PC-9 (cell line): ENCODE results near the gene IRS1. TPM values are rescaled to one million over a fixed set of nuclear protein-coding genes. Genes with fewer than 3 reads are reported as not detected.

ENCODE experiments used
- BruUV-seq: library from RNA; stranded (reverse); fragments of 400-500 nt; replicated peaks from 2 replicates; lab custom pipeline; 2021; lab: Mats Ljungman, UMichigan
- CTCF ChIA-PET: fragments of 300-600 bp; sonication (Branson Sonifier 250); formaldehyde crosslinking; loops from one replicate; lab custom pipeline; 2022; ENCODE audit warnings: antibody characterized with exemption; lab: Charles Lee
- POLR2A ChIA-PET: fragments of 300-600 bp; sonication (Branson Sonifier 250); formaldehyde crosslinking; loops from one replicate; lab custom pipeline; 2022; ENCODE audit warnings: antibody characterized with exemption; ENCODE audit not compliant: unreplicated experiment; lab: Charles Lee
- DNase-seq, 2 experiments: peaks; one replicate each; pipeline versions ENCODE4 v3.0.0 to v3.0.0-alpha.2; 2015 to 2022; ENCODE audit warnings: mixed read lengths in 1 of 2
- H2AFZ ChIP-seq: fragments of 200-600 bp; sonication (generic); 2 replicates; pipeline ENCODE4 v1.8.1; 2017; ENCODE audit warnings: antibody characterized with exemption
- H3F3A ChIP-seq: fragments of 200-600 bp; sonication (generic); 2 replicates; pipeline ENCODE4 v1.8.1; 2017; ENCODE audit warnings: antibody characterized with exemption, mild to moderate bottlenecking, low read depth; ENCODE audit not compliant: insufficient read depth
- H3K27ac ChIP-seq: fragments of 200-600 bp; sonication (generic); 2 replicates; pipeline ENCODE4 v1.6.1; 2016; ENCODE audit warnings: mixed run types
- H3K27me3 ChIP-seq: fragments of 200-600 bp; sonication (generic); 2 replicates; pipeline ENCODE4 v1.6.1; 2016; ENCODE audit warnings: low read depth, mixed run types; ENCODE audit not compliant: insufficient read depth
- H3K36me3 ChIP-seq: fragments of 200-600 bp; sonication (generic); 2 replicates; pipeline ENCODE4 v1.6.1; 2016; ENCODE audit warnings: low read depth, mixed run types
- H3K4me1 ChIP-seq: fragments of 200-600 bp; sonication (generic); replicated peaks from 2 replicates; pipeline ENCODE4 v1.6.1; 2016; ENCODE audit warnings: mixed run types; ENCODE audit not compliant: insufficient read depth
- H3K4me2 ChIP-seq: fragments of 200-600 bp; sonication (generic); 2 replicates; pipeline ENCODE4 v1.6.1; 2017; ENCODE audit warnings: mixed run types
- H3K4me3 ChIP-seq: fragments of 200-600 bp; sonication (generic); 2 replicates; pipeline ENCODE4 v1.6.1; 2016; ENCODE audit warnings: mixed run types
- H3K79me2 ChIP-seq: fragments of 200-600 bp; sonication (generic); 2 replicates; pipeline ENCODE4 v1.6.1; 2017; ENCODE audit warnings: low read depth, mixed run types
- H3K9me2 ChIP-seq: fragments of 200-600 bp; sonication (generic); 2 replicates; pipeline ENCODE4 v1.8.1; 2017; ENCODE audit warnings: mild to moderate bottlenecking; ENCODE audit not compliant: insufficient read depth
- H3K9me3 ChIP-seq: fragments of 200-600 bp; sonication (generic); 2 replicates; pipeline ENCODE4 v1.8.1; 2016; ENCODE audit warnings: low read depth; ENCODE audit not compliant: insufficient read depth
- H4K20me1 ChIP-seq: fragments of 200-600 bp; sonication (generic); 2 replicates; pipeline ENCODE4 v1.8.1; 2017; ENCODE audit not compliant: insufficient read depth
- EZH2 ChIP-seq: fragments of 200-600 bp; sonication (generic); IDR thresholded peaks from 2 replicates; pipeline ENCODE4 v1.8.0; 2017; ENCODE audit warnings: antibody characterized with exemption, low read depth
- intact Hi-C: fragments of 100-400 bp; cut with micrococcal nuclease; formaldehyde crosslinking; loops from one replicate; pipeline ENCODE4 v1.10.0; 2022; ENCODE audit not compliant: unreplicated experiment
- total RNA-seq: library from RNA; stranded (reverse); gene quantifications from 2 replicates; pipeline ENCODE4 v1.2.3, GENCODE V29; 2021
- TF ChIP-seq, protein P1 (sequence below): fragments of 200-600 bp; sonication (generic); conservative IDR thresholded peaks from 2 replicates; pipeline ENCODE4 v1.6.1; 2017; ENCODE audit warnings: mixed run types, antibody characterized with exemption, mild to moderate bottlenecking, moderate library complexity

The IRS1 gene
- total RNA-seq, 1 experiment from 2014 or later: 28.6 TPM

DNA sequence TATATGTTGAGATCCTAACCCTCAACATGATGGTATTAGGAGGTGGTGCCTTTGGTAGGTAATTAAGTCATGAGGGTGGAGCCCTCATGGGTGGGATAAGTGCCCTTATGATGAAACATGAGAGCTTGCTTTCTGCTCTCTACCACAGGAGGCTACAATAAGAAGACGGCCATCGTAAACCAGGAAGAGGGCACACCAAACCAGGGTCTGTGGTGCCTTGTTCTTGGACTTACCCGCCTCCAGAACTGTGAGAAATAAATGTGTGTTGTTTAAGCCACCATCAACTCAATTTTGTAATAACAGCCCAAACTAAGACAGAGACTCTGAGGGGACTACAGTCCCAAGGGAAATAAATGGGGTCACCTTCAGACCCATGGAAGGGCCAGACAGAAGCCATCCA is 52.3 kb downstream of the IRS1 start:
- CTCF ChIA-PET: no interaction called here
- no peaks in the 10 kb centered on the region for H3F3A ChIP-seq
- H3K9me3 ChIP-seq: no peaks in the 10 kb centered on the region
- TF ChIP-seq EZH2: no peak
- TF ChIP-seq, protein P1, sequence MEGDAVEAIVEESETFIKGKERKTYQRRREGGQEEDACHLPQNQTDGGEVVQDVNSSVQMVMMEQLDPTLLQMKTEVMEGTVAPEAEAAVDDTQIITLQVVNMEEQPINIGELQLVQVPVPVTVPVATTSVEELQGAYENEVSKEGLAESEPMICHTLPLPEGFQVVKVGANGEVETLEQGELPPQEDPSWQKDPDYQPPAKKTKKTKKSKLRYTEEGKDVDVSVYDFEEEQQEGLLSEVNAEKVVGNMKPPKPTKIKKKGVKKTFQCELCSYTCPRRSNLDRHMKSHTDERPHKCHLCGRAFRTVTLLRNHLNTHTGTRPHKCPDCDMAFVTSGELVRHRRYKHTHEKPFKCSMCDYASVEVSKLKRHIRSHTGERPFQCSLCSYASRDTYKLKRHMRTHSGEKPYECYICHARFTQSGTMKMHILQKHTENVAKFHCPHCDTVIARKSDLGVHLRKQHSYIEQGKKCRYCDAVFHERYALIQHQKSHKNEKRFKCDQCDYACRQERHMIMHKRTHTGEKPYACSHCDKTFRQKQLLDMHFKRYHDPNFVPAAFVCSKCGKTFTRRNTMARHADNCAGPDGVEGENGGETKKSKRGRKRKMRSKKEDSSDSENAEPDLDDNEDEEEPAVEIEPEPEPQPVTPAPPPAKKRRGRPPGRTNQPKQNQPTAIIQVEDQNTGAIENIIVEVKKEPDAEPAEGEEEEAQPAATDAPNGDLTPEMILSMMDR: no peak
- no peaks in the 10 kb centered on the region for H3K9me2 ChIP-seq
- no peaks in the 10 kb centered on the region for H4K20me1 ChIP-seq
- no peaks in the 10 kb centered on the region for H3K4me1 ChIP-seq
- H3K4me3 ChIP-seq: no peak overlapping the region
- intact Hi-C loops: no loop called here
- H2AFZ ChIP-seq: no peak overlapping the region
- no peaks in the 10 kb centered on the region; the same call in none of the 2 replicates for H3K36me3 ChIP-seq
- H3K4me2 ChIP-seq: no peak overlapping the region
- no peak overlapping the region for H3K27ac ChIP-seq
- BruUV-seq: no TSS peak
- H3K79me2 ChIP-seq: peaks cover 74% of the 10 kb centered on the region
- DNase-seq: no peak
- POLR2A ChIA-PET: no interaction called here
- no peaks in the 10 kb centered on the region for H3K27me3 ChIP-seq

- intact Hi-C loops: no loop called here
- POLR2A ChIA-PET: no interaction called here
Observed at GRCh38 chr2:226746196-226746800, 53.3 kb downstream of the IRS1 start.

GRCh38 chr2:226743915-226744314 is 55.7 kb downstream of the IRS1 start:
- CTCF ChIA-PET: no interaction called here
- no peak overlapping the region for H3K4me3 ChIP-seq
- DNase-seq: no peak
- no peaks in the 10 kb centered on the region; the same call in 1 of the 2 replicates for H4K20me1 ChIP-seq
- POLR2A ChIA-PET: no interaction called here
- peaks cover 3% of the 10 kb centered on the region for H3K36me3 ChIP-seq
- intact Hi-C loops: no loop called here
- peaks cover 67% of the 10 kb centered on the region for H3K79me2 ChIP-seq
- no peak overlapping the region for H3K4me2 ChIP-seq
- H3K9me3 ChIP-seq: no peaks in the 10 kb centered on the region
- no peak overlapping the region for H2AFZ ChIP-seq
- H3K27me3 ChIP-seq: no peaks in the 10 kb centered on the region
- BruUV-seq: no TSS peak
- H3K27ac ChIP-seq: no peak overlapping the region
- H3F3A ChIP-seq: peaks cover 10% of the 10 kb centered on the region
- no peaks in the 10 kb centered on the region for H3K9me2 ChIP-seq
- TF ChIP-seq, protein P1: no peak
- TF ChIP-seq EZH2: no peak
- H3K4me1 ChIP-seq: peaks cover 16% of the 10 kb centered on the region; the same call in 1 of the 2 replicates

More at GRCh38 chr2:226746196-226746800, 53.3 kb downstream of the IRS1 start:
- no peaks in the 10 kb centered on the region; the same call in 1 of the 2 replicates for H3F3A ChIP-seq
- no peak overlapping the region for H3K27ac ChIP-seq
- BruUV-seq: no TSS peak
- H3K9me3 ChIP-seq: no peaks in the 10 kb centered on the region
- no peaks in the 10 kb centered on the region for H4K20me1 ChIP-seq
- peaks cover 70% of the 10 kb centered on the region for H3K79me2 ChIP-seq
- no peaks in the 10 kb centered on the region; the same call in none of the 2 replicates for H3K36me3 ChIP-seq
- no peak overlapping the region for H3K4me3 ChIP-seq
- H2AFZ ChIP-seq: no peak overlapping the region
- no peaks in the 10 kb centered on the region for H3K27me3 ChIP-seq
- no peaks in the 10 kb centered on the region for H3K9me2 ChIP-seq
- no peak for TF ChIP-seq EZH2
- TF ChIP-seq, protein P1: no peak
- CTCF ChIA-PET: no interaction called here
- no peak overlapping the region for H3K4me2 ChIP-seq
- no peak for DNase-seq
- H3K4me1 ChIP-seq: no peaks in the 10 kb centered on the region
